Muscle layer of colon (tissue), 2 donors: ENCODE results near the gene CFAP206.

Source experiments
- H3K27ac ChIP-seq: one replicate; pipeline ENCODE4 v1.7.0; 2013; ENCODE audit warnings: low read depth, mild to moderate bottlenecking, low read length, moderate library complexity
- H3K27me3 ChIP-seq, 2 donors: one replicate each; pipeline ENCODE4 v1.7.0; 2013; ENCODE audit warnings: low read length in 2 of 2, mild to moderate bottlenecking in 2 of 2; ENCODE audit not compliant: insufficient read depth in 2 of 2, control insufficient read depth in 1 of 2
- H3K36me3 ChIP-seq: one replicate; pipeline ENCODE4 v1.7.0; 2013; ENCODE audit warnings: mild to moderate bottlenecking, low read length; ENCODE audit not compliant: insufficient read depth
- H3K4me1 ChIP-seq: one replicate; pipeline ENCODE4 v1.7.0; 2013; ENCODE audit warnings: mild to moderate bottlenecking, low read length; ENCODE audit not compliant: insufficient read depth
- H3K4me3 ChIP-seq, 2 donors: one replicate each; pipeline ENCODE4 v1.7.0; 2013; ENCODE audit warnings: low read length in 2 of 2, low read depth in 1 of 2, mild to moderate bottlenecking in 1 of 2, moderate library complexity in 1 of 2
- H3K9ac ChIP-seq: one replicate; pipeline ENCODE4 v1.7.0; 2013; ENCODE audit warnings: low read length
- H3K9me3 ChIP-seq: one replicate; pipeline ENCODE4 v1.7.0; 2013; ENCODE audit warnings: mild to moderate bottlenecking, low read length
- donor health status: abdominal sarcoma.
- donor health status: Adenocarcinoma of cecum.

Gene CFAP206

DNA sequence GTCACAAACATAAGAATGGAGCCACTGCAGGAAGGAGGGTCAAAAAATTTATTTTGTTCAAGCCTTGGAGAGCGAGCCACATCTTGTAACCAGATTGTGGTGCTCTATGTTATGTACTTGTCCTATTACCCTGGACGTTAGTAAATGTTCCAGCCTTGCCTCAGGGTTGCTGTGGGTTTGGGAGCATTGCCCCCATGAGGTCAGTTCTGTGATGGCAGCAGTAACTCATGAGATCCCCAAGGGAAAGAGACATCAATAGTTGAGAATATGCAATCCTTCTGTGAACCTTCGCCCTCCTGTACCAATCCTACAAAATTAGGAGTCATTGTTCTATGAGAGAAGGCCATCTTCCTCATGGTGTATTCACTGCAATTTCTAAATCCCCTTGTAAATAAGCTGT lies 16.4 kb upstream of the CFAP206 start:
- no peaks in the 10 kb centered on the region for H3K27me3 ChIP-seq
- no peak overlapping the region for H3K4me3 ChIP-seq
- H3K9ac ChIP-seq: no peak overlapping the region
- H3K27ac ChIP-seq: no peak overlapping the region
- no peaks in the 10 kb centered on the region for H3K36me3 ChIP-seq
- no peaks in the 10 kb centered on the region for H3K9me3 ChIP-seq
- no peaks in the 10 kb centered on the region for H3K4me1 ChIP-seq

DNA sequence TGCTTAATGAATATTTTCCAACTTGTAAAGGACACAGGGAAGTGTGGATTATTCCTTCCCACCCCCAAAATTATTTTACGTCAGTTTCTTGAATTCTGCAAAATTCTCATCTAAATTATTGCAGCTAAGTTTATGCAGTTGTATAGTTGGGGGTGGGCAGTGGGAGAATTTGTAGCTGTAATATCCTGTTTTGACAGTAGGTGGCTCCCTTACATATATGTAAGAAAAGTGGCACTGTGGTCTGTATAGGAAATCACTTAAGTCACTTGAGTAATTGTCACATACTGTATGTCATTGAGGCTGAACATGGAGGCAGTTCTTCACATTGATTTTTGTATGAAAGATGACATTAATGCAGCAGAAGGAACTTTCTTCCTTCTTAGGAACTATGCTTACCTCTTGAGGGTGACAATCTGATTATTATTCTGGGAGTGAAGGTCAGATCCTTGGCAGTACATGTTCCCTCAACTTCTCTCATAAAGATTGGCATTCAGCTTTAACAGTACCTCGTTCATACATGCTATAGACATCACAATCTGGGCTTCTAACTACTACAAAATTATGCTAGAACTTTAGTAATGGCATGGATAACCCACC lies 14.6 kb upstream of the CFAP206 start:
- no peaks in the 10 kb centered on the region for H3K36me3 ChIP-seq
- H3K27me3 ChIP-seq: no peaks in the 10 kb centered on the region
- no peak overlapping the region for H3K9ac ChIP-seq
- H3K27ac ChIP-seq: no peak overlapping the region
- no peak overlapping the region for H3K4me3 ChIP-seq
- no peaks in the 10 kb centered on the region for H3K4me1 ChIP-seq
- H3K9me3 ChIP-seq: no peaks in the 10 kb centered on the region

DNA sequence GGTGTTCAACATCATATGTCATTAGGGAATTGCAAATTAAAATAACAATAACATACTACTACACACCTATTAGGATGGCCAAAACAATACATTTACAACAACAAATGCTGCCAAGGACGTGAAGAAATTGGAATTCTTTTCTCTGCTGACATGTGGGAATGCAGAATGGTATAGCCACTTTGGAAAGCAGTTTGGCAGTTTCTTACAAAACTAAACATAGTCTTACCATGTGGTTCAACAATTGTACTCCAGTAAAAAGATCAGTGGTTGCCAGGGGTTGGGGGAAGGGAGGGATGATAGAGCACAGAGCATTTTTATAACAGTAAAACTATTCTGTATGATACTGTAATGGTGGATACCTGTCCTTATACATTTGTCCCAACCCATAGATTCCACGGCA lies 12.3 kb upstream of the CFAP206 start:
- no peaks in the 10 kb centered on the region for H3K36me3 ChIP-seq
- no peaks in the 10 kb centered on the region for H3K27me3 ChIP-seq
- no peaks in the 10 kb centered on the region for H3K9me3 ChIP-seq
- H3K4me1 ChIP-seq: no peaks in the 10 kb centered on the region
- H3K27ac ChIP-seq: no peak overlapping the region
- no peak overlapping the region for H3K9ac ChIP-seq
- H3K4me3 ChIP-seq: no peak overlapping the region

DNA sequence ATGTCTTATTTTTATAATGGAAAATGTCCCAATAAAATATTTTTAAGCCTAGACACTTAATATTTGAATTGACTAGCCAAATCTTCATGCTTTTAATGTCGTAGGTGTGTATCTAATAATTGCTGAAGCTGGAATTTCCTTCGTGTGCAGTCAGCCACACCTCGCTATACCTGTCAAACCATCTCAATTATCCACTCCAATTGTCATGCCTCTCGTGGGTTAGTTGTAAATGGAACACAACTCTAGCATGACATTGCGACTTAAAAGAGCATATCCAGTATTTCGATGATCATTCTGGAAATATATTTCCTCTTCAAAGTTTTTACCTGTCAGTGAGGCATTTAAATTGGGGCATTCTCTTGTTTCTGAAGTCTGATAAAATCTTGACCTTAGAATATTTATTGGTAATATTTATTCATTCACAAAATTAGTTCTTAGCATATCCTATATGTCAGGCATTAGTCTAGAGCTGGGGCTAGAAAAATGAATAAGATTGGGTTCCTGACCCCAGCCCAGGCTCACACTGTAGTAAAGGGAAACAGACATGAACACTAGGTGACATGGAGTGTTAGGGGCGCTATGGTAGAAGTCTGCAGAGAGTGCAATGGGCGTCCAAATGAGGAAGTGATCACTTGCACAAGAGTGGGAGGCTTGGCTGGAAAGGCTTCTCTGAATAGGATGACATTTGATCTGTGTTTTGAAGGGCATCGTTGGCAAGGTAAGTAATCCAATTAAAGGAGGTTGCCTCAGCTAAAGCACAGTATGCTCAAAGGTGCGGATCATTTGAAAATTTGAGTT lies 11.0 kb upstream of the CFAP206 start:
- no peak overlapping the region for H3K9ac ChIP-seq
- H3K36me3 ChIP-seq: no peaks in the 10 kb centered on the region
- H3K9me3 ChIP-seq: no peaks in the 10 kb centered on the region
- H3K27me3 ChIP-seq: no peaks in the 10 kb centered on the region
- H3K4me3 ChIP-seq: no peak overlapping the region
- H3K4me1 ChIP-seq: no peaks in the 10 kb centered on the region
- no peak overlapping the region for H3K27ac ChIP-seq

DNA sequence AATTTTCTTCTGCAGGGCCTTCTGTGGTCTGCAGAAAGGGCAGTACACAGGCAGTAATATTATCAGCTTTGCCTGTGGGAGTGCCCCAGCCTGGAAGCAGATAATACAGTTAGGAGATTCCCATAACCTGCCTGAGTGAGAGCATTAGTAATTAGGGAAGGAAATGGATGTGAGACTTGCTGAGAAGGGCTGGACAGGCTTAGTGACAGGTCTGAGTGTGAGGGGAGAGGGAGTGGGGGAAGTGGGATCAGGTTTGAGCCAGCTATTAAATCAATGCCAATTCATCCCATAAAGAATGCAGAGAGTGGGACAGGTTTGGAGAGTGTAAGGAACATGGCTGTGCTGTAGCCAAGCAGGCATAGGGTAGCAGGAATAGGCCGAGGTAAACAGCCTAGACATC lies 10.1 kb upstream of the CFAP206 start:
- Histone ChIP-seq H3K9ac (no peak overlapping the region), H3K27me3 (no peaks in the 10 kb centered on the region), H3K4me3 (no peak overlapping the region), H3K27ac (no peak overlapping the region), H3K4me1 (no peaks in the 10 kb centered on the region), H3K9me3 (no peaks in the 10 kb centered on the region), H3K36me3 (no peaks in the 10 kb centered on the region)

DNA sequence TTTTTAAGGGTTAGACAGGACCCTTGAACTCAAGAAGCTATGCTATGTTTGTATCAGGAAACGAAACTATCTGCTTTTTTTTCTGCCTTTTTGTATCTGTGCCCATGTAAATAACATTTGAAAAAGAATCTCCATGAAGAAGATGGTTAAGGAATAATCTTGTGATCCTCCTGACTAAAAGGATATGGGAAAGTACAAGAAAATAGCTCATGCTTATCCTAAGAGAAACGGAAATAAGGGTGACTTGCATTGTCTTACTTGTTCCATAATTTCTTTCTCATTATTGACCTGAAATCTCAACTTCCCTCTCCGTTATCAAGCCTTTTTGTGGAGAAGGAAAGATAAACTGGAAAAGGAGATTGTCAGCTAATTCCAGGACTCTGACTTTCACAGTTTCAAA lies 5.9 kb upstream of the CFAP206 start:
- Histone ChIP-seq H3K9ac (no peak overlapping the region), H3K4me3 (no peak overlapping the region), H3K36me3 (no peaks in the 10 kb centered on the region), H3K9me3 (no peaks in the 10 kb centered on the region), H3K27ac (no peak overlapping the region), H3K27me3 (no peaks in the 10 kb centered on the region), H3K4me1 (no peaks in the 10 kb centered on the region)

DNA sequence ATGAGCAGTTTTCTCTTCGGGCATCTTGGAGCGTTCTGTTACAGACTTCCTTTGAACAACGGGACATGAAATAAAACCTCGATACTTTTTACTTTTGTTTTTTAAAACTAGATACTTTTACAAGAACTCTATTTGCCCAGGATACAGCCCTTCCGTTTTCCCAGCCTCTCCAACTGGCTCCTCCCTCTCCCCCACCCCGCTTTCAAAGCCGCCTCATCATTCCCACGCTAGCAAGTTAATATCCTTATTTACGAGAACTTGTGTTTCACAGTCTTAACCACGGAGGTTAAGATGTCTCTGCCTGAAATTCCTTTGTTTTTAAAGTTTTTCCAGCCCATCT lies 241 bp upstream of the CFAP206 start:
- Histone ChIP-seq H3K27me3 (no peaks in the 10 kb centered on the region), H3K9me3 (no peaks in the 10 kb centered on the region), H3K4me3 (peak overlapping the region; percentile 60 to 88), H3K4me1 (no peaks in the 10 kb centered on the region), H3K27ac (peak overlapping the region; percentile 83), H3K9ac (no peak overlapping the region), H3K36me3 (no peaks in the 10 kb centered on the region)

DNA sequence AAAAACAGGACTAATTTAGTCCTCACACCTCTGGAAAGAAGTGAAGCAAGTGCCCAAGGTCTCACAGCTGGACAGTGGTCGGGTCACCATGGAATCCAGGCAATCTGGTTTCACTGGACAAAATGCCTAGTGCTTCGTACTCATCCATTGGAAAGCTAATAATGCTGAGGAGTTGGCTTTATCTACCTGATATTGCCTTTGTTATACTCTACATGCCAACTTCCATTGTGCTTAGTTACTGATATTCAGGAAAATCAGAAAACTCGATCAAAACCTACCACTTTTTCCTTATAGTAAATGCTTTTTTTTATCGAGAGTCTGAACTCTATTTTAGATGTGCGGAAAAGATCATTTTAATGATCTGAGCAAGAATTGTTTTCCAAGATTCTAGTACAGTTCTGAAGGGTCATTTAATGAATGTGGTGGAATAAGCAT lies 966 bp downstream of the CFAP206 start:
- no peaks in the 10 kb centered on the region for H3K27me3 ChIP-seq
- no peaks in the 10 kb centered on the region for H3K4me1 ChIP-seq
- H3K27ac ChIP-seq: peak overlapping the region; percentile 12
- H3K4me3 ChIP-seq: peak overlapping the region; percentile 60 to 88
- H3K9me3 ChIP-seq: no peaks in the 10 kb centered on the region
- no peak overlapping the region for H3K9ac ChIP-seq
- no peaks in the 10 kb centered on the region for H3K36me3 ChIP-seq

DNA sequence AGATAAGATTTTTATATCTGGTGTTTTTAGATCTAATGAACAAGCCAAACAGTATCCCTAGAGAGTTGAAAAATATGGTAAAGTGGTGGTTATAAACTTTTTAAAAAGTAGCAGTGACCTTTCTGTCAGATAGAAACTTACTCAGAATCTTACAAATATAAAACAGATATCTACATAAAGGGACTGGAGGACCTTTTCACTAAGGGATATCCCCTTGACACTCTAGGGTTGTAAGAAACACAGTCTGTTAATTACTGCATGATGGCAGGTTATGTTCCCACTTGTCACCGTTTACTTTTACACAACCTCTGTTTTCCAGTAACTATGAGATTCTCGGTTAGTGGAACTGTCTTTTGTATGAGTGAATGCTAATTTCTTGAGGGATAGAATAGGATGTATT lies 11.5 kb downstream of the CFAP206 start:
- Histone ChIP-seq H3K36me3 (no peaks in the 10 kb centered on the region), H3K27ac (no peak overlapping the region), H3K9me3 (no peaks in the 10 kb centered on the region), H3K4me1 (no peaks in the 10 kb centered on the region), H3K4me3 (no peak overlapping the region), H3K27me3 (no peaks in the 10 kb centered on the region), H3K9ac (no peak overlapping the region)

DNA sequence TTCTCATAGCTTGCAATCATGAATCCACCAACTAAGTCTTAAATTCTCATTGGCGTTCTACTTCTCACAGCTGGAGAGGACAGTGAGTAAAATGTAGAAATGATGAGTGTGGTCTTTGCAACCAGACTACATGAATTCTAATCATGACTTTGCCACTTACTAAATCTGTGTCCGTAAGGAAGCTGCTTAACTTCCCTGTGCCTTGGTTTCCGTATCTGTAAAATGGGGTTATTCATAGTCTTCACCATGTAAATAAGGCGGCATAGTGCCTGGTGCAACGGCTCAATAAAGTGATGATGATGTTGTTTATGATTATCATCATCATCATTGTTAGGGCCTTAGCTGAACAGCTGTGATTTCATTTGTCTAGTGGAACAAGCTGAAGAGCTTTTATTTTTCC lies 12.6 kb downstream of the CFAP206 start:
- Histone ChIP-seq H3K9ac (no peak overlapping the region), H3K4me1 (no peaks in the 10 kb centered on the region), H3K27me3 (no peaks in the 10 kb centered on the region), H3K4me3 (no peak overlapping the region), H3K9me3 (no peaks in the 10 kb centered on the region), H3K36me3 (no peaks in the 10 kb centered on the region), H3K27ac (no peak overlapping the region)

DNA sequence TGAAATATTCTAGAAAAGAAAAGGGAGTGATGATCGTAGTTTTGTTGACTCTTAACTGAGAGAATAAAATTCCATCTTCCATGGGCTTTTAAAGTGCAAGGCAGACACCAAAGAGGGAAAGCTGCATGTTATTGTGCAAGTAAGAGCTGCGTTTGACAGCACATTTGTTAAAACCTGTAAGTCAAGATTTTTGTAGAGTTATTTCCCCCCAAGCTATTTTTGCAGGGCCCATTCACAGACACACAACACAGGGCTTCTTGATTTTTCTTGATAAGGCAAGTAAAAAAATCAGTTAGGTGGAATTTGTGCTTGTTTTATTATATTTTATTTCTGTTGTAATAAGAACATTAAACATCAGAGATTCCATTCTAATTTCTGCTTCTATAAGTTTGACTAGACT lies 13.8 kb downstream of the CFAP206 start:
- Histone ChIP-seq H3K4me1 (no peaks in the 10 kb centered on the region), H3K9ac (no peak overlapping the region), H3K4me3 (no peak overlapping the region), H3K27ac (no peak overlapping the region), H3K36me3 (no peaks in the 10 kb centered on the region), H3K27me3 (no peaks in the 10 kb centered on the region), H3K9me3 (no peaks in the 10 kb centered on the region)

DNA sequence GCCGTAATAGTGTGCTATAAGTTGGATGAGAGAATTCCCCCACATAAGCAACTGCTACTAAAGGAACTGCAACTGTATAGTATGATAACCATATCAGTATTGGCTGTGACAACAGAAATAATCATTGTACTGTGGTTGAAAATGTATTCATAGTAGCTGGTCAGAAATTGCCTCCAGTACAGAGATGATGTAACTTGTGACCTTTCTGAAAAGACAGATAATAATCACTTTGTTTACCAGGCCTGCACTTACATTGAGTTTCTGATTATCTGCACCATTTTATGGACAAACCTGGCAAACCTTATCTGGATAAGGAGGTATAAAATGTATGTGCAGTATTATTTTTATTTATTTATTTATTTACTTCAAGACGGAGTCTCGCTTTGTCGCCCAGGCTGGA lies 19.0 kb downstream of the CFAP206 start:
- Histone ChIP-seq H3K27ac (no peak overlapping the region), H3K27me3 (no peaks in the 10 kb centered on the region), H3K4me1 (no peaks in the 10 kb centered on the region), H3K36me3 (no peaks in the 10 kb centered on the region), H3K9me3 (no peaks in the 10 kb centered on the region), H3K4me3 (no peak overlapping the region), H3K9ac (no peak overlapping the region)
